SU-DHL-6 (cell line): ENCODE measurements around the gene EYS.
"Not testable (repeated sequence)": the region's sequence is repeated elsewhere in the genome, so short reads cannot be mapped to it uniquely, and the experiment has no call there.

Experiments
- H2AFZ ChIP-seq: fragments of 200-600 bp; sonication (generic); 2 replicates; pipeline ENCODE4 v1.6.1; 2014; ENCODE audit warnings: low read depth, mild to moderate bottlenecking, moderate library complexity, mixed read lengths, antibody characterized with exemption, low read length; ENCODE audit not compliant: severe bottlenecking
- H3F3A ChIP-seq: fragments of 200-600 bp; shearing (Covaris generic); 2 replicates; pipeline ENCODE4 v1.6.0; 2016; ENCODE audit warnings: antibody characterized with exemption, mild to moderate bottlenecking; ENCODE audit not compliant: insufficient read depth
- H3K27ac ChIP-seq: fragments of 200-600 bp; sonication (generic); 2 replicates; pipeline ENCODE4 v1.5.1; 2016; ENCODE audit warnings: low read depth, mild to moderate bottlenecking, low read length, moderate library complexity, mixed read lengths
- H3K27me3 ChIP-seq: fragments of 200-600 bp; sonication (generic), shearing (Covaris generic); 2 replicates; pipeline ENCODE4 v1.6.0; 2014; ENCODE audit warnings: mild to moderate bottlenecking, low read length
- H3K36me3 ChIP-seq: fragments of 200-600 bp; sonication (generic); 2 replicates; pipeline ENCODE4 v1.6.1; 2014; ENCODE audit warnings: mild to moderate bottlenecking, low read length, mixed read lengths
- H3K4me2 ChIP-seq: fragments of 300-600, 200-600 bp; shearing (Covaris generic), sonication (generic); 2 replicates; pipeline ENCODE4 v1.6.0; 2014; ENCODE audit warnings: low read length, low read depth, mild to moderate bottlenecking; ENCODE audit not compliant: poor library complexity, severe bottlenecking
- H3K4me3 ChIP-seq: fragments of 200-600 bp; sonication (generic); 2 replicates; pipeline ENCODE4 v1.5.1; 2014; ENCODE audit warnings: antibody characterized with exemption, low read length, mild to moderate bottlenecking, mixed read lengths; ENCODE audit not compliant: insufficient read depth, poor library complexity, severe bottlenecking
- H3K79me2 ChIP-seq: fragments of 200-600 bp; sonication (generic); 2 replicates; pipeline ENCODE4 v1.6.1; 2014; ENCODE audit warnings: mild to moderate bottlenecking, low read length, moderate library complexity; ENCODE audit not compliant: insufficient read depth
- H3K9ac ChIP-seq: fragments of 200-600 bp; sonication (generic); 2 replicates; pipeline ENCODE4 v1.7.0; 2014; ENCODE audit warnings: mild to moderate bottlenecking, low read length
- H3K9me2 ChIP-seq: fragments of 200-600 bp; sonication (generic); replicated peaks from 2 replicates; pipeline ENCODE4 v1.6.1; 2014; ENCODE audit warnings: low read length; ENCODE audit not compliant: insufficient read depth
- H3K9me3 ChIP-seq: fragments of 200-600 bp; sonication (generic); 2 replicates; pipeline ENCODE4 v1.6.1; 2014; ENCODE audit warnings: low read length, mixed read lengths; ENCODE audit not compliant: insufficient read depth
- H4K20me1 ChIP-seq: fragments of 200-600 bp; sonication (generic); 2 replicates; pipeline ENCODE4 v1.6.1; 2014; ENCODE audit warnings: low read depth, mild to moderate bottlenecking, antibody characterized with exemption, low read length, moderate library complexity, mixed read lengths
- CTCF ChIP-seq: fragments of 200-600 bp; sonication (generic); IDR thresholded peaks from one replicate; pipeline ENCODE4 v1.5.1; 2017; ENCODE audit warnings: antibody characterized with exemption, mild to moderate bottlenecking, low read length, moderate library complexity; ENCODE audit not compliant: insufficient read depth, poor library complexity, severe bottlenecking
- EZH2phosphoT487 ChIP-seq: fragments of 200-600 bp; sonication (generic), shearing (Covaris generic); conservative IDR thresholded peaks from 2 replicates; pipeline ENCODE4 v1.6.1; 2018; ENCODE audit warnings: mild to moderate bottlenecking, antibody characterized with exemption, low read length, moderate library complexity, mixed read lengths

EYS gene

GRCh38 chr6:65004283-65004682 lies 702.7 kb downstream of the EYS start:
- TF ChIP-seq EZH2phosphoT487 (no peak), CTCF (no peak)
- H3K79me2 ChIP-seq, result no peaks in the 10 kb centered on the region
- no peak overlapping the region for H2AFZ ChIP-seq

GRCh38 chr6:65002882-65003281 lies 704.1 kb downstream of the EYS start:
- not testable (repeated sequence) for H3F3A ChIP-seq, H4K20me1 ChIP-seq, H3K27ac ChIP-seq, H3K79me2 ChIP-seq, H3K36me3 ChIP-seq, H3K9me3 ChIP-seq, H2AFZ ChIP-seq, H3K27me3 ChIP-seq, H3K9me2 ChIP-seq, H3K9ac ChIP-seq, H3K4me2 ChIP-seq, H3K4me3 ChIP-seq

More at GRCh38 chr6:65004283-65004682, 702.7 kb downstream of the EYS start:
- no peak overlapping the region for H3K27ac ChIP-seq
- no peaks in the 10 kb centered on the region for H3K9me2 ChIP-seq
- H3K4me2 ChIP-seq, result no peak overlapping the region
- no peak overlapping the region for H3K4me3 ChIP-seq
- no peaks in the 10 kb centered on the region for H4K20me1 ChIP-seq
- H3K27me3 ChIP-seq, result no peaks in the 10 kb centered on the region
- no peak overlapping the region for H3K9ac ChIP-seq
- H3K36me3 ChIP-seq, result no peaks in the 10 kb centered on the region
- no peaks in the 10 kb centered on the region for H3F3A ChIP-seq
- no peaks in the 10 kb centered on the region for H3K9me3 ChIP-seq

- Histone ChIP-seq H3K79me2 (no peaks in the 10 kb centered on the region), H3K4me2 (no peak overlapping the region), H3K27me3 (no peaks in the 10 kb centered on the region), H3K9ac (no peak overlapping the region), H2AFZ (no peak overlapping the region), H3K9me3 (no peaks in the 10 kb centered on the region), H3K9me2 (no peaks in the 10 kb centered on the region), H4K20me1 (no peaks in the 10 kb centered on the region), H3K27ac (no peak overlapping the region), H3F3A (no peaks in the 10 kb centered on the region), H3K36me3 (no peaks in the 10 kb centered on the region), H3K4me3 (no peak overlapping the region)
- TF ChIP-seq EZH2phosphoT487 (no peak), CTCF (no peak)
Observed at GRCh38 chr6:65000815-65001214, 706.2 kb downstream of the EYS start.

- no peaks in the 10 kb centered on the region for H4K20me1 ChIP-seq
- no peak overlapping the region for H3K4me3 ChIP-seq
- no peaks in the 10 kb centered on the region for H3K27me3 ChIP-seq
- no peaks in the 10 kb centered on the region for H3K9me3 ChIP-seq
- H3K9ac ChIP-seq, result no peak overlapping the region
- no peaks in the 10 kb centered on the region for H3F3A ChIP-seq
- H3K79me2 ChIP-seq, result no peaks in the 10 kb centered on the region
- H3K9me2 ChIP-seq, result no peaks in the 10 kb centered on the region
- TF ChIP-seq CTCF (no peak), EZH2phosphoT487 (no peak)
- H2AFZ ChIP-seq, result no peak overlapping the region
- H3K36me3 ChIP-seq, result no peaks in the 10 kb centered on the region
- no peak overlapping the region for H3K27ac ChIP-seq
- no peak overlapping the region for H3K4me2 ChIP-seq
Observed at GRCh38 chr6:64998204-64998603, 708.8 kb downstream of the EYS start.
